ENCODE results near the gene HRG.
A peak's percentile ranks its signal among the peaks of the same experiment; 100 is the strongest.

Gene HRG

GRCh38 chr3:186638259-186638658 lies 27.6 kb upstream of the HRG start:
- DNase-seq = no peak

- no peak for DNase-seq
These were observed 25.9 kb upstream of the HRG start, which contains the start of gene FETUB for GRCh38 chr3:186639778-186640472. TSS of gene FETUB (plus strand) at chr3:186640399. CDS start at chr3:186640461, 62 bp downstream.

DNA sequence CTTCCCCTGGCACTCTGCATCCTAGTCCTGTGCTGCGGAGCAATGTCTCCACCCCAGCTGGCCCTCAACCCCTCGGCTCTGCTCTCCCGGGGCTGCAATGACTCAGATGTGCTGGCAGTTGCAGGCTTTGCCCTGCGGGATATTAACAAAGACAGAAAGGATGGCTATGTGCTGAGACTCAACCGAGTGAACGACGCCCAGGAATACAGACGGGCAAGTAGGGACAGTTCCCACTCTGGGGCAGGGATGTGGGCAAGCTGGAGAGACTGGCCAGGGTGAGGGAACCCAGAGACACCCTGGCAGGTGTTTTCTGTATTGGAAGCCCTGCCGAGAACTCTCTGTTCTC lies 25.4 kb upstream of the HRG start:
- DNase-seq = no peak

- DNase-seq = no peak
These were observed 24.9 kb upstream of the HRG start for GRCh38 chr3:186640929-186641328.

- no peak for DNase-seq
These were observed 23.8 kb upstream of the HRG start for GRCh38 chr3:186642014-186642413.

DNA sequence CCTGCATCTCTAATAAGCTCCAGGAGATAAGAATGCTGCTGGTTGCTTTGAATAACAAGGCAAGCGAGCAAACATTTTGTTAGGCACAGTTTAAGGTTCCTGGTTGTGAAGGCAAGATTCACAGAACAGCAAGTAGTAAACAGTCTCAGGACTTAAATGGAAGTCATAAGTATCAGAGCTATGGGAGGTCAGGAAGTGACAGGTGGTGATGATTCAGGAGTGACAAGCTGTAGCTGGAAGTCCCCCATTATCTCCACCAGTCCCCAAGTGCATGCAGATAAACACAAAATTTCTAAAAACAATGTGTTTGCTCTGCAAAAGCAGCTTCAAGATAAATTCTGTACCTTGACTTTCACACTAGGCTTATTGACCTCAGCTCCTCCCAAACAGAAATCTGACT lies 22.3 kb upstream of the HRG start:
- no peak for DNase-seq

- DNase-seq = no peak
These were observed 21.1 kb upstream of the HRG start for GRCh38 chr3:186644683-186645082.

- DNase-seq = peak; percentile 88
These were observed 19.7 kb upstream of the HRG start for GRCh38 chr3:186646106-186646505.

- DNase-seq = no peak
These were observed 19.0 kb upstream of the HRG start for GRCh38 chr3:186646841-186647240.

DNA sequence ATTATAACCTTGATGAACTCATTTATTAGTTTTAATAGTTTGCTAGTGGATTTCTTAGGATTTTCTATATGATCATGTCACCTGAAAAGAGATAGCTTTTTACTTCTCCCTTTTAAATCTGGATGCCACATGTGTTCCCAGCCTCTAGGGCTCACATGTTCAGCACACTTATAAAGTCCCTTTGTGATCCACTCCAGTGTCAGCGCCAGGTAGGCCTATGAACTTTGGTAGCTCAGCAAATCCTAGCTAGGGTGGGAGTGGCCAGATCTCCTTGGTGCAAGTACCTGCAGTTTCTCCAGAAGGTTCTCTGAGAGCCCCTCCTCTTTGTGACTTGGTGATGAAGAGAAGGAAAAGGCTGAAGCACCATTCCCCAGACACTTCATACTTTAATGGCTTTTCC lies 17.0 kb upstream of the HRG start:
- DNase-seq = no peak

DNA sequence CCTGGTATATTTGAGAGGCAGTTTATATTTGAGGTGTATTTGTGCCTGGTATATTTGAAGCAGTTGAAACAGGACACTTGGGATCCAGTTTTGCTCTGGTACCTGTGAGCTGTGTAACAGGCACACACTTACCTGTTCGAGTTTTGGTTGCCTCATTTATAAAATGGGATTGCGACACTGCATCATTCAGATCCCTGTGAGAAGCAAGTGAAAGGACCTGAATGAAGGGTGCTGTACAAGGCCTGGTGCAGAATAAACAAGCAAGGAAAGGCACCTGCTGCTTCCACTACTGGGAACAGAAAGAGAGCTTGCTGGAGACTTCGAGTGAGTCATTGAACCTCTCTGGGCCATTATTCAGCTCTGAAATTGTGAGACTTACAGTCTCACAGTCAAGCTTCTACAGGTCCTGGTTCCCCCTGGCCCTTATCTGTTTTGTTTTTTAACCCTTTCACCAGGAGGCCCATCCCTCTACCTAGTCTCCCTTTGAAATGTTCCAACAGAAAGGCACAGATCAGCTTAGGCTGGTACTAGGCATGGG lies 14.1 kb upstream of the HRG start:
- DNase-seq = no peak

GRCh38 chr3:186653080-186653707 lies 12.6 kb upstream of the HRG start:
- no peak for DNase-seq

GRCh38 chr3:186653984-186654383 lies 11.8 kb upstream of the HRG start:
- DNase-seq = no peak

GRCh38 chr3:186663361-186664118 lies 2.3 kb upstream of the HRG start:
- DNase-seq = no peak

DNA sequence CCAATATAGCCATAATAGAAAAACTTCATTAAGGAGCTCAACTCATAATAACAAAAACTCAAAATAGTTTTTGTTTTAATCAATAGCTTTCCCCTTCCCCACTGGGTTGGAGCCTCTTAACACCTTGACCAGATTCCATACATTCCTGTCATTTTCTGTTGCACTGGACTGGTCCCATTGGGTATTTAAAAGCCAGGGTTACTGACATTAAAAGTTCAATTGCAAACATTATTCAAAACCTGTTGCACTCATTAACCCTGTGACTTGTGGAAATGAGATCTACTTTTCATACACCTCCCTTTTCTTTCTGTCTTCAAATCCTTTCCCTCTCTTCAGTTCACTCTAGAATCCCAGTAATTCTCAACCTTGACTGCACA lies 1.7 kb upstream of the HRG start:
- no peak for DNase-seq

DNA sequence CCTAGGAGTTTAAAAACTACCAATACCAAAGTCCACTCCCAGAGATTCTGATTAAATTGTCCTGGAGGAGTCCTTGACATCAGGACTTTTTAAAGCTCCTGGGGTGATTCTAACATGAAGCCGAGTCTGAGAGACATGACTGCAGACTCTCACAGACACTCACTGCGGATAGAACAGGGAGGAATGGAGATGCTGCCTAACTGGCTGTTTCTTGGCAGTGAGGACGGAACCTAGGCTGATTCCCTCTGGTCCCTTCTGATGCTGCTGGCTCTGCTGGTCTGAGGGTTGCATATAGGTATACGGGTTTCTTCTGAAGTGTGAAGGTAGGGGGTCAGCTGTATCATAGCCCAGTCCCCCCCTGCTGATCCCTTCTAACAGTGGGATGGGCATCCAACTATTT lies 1.3 kb upstream of the HRG start:
- DNase-seq = no peak

DNA sequence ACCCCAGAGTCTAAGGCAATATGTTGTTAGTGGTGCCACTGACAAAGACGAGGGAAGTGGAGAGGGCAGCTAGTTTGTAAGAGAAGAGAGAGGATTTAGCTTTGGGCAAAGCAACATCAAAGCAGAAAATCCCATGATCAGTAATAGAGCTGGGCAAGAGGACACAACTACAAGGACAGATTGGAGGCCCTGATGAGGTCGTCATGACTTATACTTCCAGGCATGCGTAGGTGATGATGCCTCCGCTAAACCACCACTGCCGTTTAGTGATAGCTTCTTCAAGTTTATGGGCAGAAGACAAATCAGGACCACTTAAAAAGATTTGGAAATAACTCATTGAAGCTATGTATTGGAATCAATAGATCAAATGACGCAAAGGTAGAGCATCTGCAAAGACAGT lies 2.6 kb downstream of the HRG start:
- DNase-seq = no peak

DNA sequence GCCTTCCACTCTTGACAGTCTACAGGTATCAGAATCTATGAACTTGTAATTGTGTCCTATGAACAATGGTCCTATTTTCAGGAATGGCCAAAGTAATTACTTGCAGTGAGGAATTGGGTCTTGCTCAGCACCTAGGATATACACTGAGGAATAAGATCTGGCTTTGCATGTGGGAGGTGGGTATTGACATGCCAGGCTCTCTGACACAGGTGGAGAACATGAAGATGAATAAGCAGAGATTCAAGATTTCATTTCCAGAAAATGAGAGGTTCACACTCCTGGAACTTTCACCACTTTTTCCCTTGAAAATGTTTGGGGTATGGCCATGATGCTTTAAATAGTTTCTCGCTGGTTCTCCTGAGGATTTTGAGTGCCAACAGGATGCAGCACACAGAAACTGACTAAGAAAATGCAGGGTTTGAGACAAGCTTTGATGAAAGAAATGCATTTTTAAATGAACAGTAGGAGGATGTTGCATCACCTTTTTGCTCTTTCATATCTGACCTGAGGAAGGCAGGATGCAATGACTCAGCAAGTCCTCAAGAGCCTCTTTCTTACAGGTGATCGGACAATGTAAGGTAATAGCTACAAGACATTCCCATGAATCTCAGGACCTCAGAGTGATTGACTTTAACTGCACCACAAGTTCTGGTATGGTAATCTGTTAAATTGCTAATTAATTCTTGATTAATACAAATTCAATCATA lies 3.7 kb downstream of the HRG start:
- DNase-seq = no peak

DNA sequence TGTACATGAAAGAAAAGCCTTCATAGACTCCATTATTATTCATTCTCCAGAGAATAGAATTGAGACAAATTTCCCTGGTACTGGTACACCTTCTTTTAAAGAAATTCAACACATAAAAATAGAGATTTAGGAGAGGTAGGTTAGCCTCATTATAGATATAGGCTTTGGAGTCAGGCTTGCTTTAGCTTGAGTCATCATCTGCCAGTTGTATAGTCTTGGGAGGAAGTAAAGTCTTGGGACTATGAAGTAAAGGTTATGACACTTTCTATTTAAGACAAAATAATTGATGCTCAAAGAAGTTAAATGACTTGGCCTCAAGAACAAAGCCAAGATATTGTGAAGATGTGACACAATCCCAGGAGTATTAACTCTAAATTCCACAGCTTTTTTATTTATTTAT lies 4.3 kb downstream of the HRG start:
- DNase-seq = no peak

DNA sequence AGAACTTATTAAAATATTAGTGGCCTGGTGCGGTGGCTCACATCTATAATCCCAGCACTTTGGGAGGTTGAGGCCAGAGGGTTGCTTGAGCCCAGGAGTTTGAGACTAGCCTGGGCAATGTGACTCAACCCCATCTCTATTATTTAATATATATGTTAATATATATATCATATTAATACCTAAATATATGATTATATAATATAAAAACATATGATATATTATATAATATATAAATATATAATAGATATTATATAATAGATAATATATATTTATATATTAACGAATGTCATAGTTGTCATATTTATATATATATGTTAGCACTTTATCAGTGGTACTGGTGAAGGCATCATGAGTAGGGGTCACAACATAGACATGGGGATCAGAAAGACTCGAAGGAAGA lies 5.2 kb downstream of the HRG start:
- DNase-seq = no peak

- no peak for DNase-seq
These were observed 12.8 kb downstream of the HRG start for GRCh38 chr3:186678604-186679003.

GRCh38 chr3:186679151-186679550 lies 13.3 kb downstream of the HRG start:
- DNase-seq = no peak

DNA sequence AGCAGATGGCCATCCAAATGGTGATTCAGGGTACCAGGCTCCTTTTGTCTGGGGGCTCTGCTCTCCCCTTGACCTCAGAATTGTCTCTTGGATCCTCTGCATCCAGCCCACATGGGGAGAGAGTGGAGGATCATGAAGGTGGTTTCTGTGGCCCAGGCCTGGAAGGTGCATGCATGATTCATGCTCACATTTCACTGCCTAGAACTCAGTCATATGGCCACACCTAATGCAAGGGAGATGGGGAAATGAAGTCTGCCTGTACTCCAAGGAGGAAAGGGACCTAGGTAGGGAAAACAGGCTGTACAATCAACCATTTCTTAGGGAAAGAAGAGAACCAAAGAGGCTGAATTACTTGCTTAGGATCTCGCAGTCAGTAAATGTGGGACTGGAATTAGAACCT lies 15.1 kb downstream of the HRG start:
- no peak for DNase-seq
